ENCODE data around the gene BMP3.

DNA sequence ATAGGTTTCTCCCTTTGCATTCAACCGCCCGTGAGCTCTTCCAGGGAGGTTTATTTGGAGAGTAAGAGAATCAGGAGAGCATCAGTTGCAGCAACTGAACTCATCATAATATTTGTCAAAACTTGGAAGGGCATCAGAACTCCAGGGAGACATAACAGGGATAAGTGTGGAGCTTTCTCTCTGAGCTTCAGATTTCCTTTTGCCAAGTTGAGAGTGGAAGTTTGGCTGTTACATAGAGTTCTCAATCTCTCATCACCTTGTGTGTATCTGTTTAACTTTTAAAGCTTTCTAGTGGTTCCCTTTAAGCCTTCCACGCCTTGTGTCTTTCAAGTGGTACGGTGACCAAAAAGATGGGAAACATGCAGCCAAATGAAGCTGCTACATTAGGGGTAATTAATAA is 18.8 kb downstream of the BMP3 start:
- TF ChIP-seq CTCF (IDR thresholded peaks at IDR 0.05) (no peak), POLR2A (IDR thresholded peaks at IDR 0.05) (no peak)

Data from adrenal gland (tissue), 5 donors.